G401.6 (cell line): Measurements from ENCODE around the gene ATL3.
"Not testable (repeated sequence)": the region's sequence is repeated elsewhere in the genome, so short reads cannot be mapped to it uniquely, and the experiment has no call there.

Experiments used
- FAIRE-seq: peaks from 2 replicates; lab custom pipeline; 2012; peaks lifted over from hg19 to GRCh38; lab: Jason Lieb, UNC

The ATL3 gene

DNA sequence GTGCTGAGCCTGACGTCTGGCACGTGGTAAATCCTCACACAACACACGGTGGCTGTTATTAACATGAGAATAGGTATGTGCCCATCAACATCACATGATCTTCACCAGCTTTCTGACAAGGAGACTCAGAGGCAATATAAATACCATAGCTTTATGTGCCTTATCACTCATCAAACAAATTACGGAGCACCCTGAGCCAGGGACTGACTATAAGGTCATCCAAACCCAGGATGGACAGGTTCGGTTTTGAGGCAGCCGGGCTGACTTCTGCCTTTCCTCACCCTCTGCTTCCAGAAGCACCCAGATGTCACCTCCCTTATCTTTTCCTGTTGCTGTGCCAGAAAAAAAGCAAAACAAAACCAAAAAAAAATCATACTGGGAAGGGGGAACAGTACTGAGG is 51.2 kb downstream of the ATL3 start:
- no peak for FAIRE-seq

DNA sequence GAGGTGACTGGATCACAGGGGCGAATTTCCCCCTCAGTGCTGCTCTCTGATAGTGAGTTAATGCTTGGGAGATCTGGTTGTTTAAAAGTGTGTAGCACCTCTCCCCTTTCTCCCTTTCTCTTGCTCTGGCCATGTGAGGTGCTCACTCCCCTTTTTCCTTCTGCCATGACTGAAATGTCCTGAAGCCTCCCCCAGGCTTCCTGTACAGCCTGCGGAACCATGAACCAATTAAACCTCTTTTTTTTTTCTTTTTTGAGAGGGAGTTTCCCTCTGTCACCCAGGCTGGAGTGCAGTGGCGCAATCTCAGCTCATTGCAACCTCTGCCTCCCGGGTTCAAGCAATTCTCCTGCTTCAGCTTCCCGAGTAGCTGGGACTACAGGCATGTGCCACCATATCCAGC is 53.5 kb downstream of the ATL3 start:
- FAIRE-seq: not testable (repeated sequence)

DNA sequence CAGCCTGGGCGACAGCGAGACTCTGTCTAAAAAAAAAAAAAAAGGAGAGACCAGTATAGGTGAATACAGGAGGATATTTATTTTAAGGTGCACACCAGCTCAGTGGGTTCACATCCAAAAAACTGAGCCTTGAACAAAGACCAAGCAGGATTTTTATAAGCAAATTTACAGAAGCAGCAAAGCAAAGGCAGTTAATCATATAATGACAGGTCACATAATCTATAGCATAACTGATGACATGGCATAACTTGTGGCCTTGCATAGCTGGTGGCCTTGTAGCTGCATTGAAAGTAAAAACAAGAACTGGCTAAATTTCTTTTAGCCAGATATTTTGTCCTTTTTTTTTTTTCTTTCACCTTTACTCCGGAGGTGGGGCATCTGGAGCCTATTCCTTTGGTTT is 54.2 kb downstream of the ATL3 start:
- FAIRE-seq: no peak

DNA sequence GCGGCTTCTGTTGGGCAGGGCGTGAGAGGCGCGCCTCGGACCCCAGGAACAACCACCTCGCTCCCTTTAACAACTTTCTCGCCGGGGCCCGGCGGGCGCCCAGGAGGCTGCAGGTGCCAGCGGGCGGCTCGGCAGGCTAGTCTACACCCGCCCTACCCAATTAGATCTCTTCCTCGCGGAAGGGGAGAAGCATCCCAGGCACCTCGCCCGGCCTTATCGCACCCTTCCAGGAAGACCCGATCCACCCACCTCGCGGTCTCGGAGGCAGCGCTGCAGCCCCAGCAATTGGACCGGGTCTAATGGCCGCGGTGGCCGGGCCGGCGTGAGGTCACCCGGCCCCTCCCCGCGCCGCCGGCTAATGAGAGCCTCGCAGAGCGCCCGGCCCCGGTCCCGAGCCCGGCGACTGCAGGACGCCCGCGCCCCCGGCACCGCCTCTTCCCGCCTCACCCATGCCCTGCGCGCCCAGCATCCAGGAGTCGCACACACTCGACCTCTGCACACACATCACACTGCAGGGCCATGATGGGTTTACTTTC is 57.0 kb downstream of the ATL3 start, which contains the start of gene PLAAT3:
TSS of gene PLAAT3 (minus strand) at position 298 of the 536 bp plus-strand sequence. CDS start 419 bp downstream, outside the sequence.
- no peak for FAIRE-seq

DNA sequence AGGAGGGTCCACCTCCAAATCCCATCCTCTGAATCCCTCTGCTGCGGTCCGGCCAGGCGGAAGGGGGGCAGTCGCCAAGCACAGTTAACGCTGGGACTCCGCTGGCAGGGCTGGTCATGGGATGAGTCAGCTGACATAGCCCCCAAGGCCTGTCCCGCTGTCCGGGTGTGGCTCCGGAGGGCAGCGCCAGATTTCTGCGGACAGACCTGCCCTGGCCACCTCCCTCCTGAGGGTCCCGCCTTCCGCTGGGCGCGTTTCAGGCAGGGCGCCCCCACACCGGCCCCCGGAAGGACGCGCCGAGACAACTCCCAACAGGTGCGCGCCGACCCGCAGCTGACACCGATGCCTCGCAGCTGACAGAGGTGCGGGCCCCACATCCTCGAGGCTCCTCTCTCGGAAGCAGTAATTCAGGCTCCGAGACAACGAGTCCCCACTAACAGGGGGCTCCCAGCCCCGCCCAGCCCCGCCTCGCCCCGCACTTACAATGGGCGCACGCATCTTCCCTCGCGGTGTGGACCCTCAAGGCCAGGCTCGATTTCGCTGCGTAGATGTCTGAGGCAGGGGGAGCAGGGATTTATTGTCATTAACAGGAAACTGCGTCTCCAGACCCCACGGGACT is 57.5 kb downstream of the ATL3 start:
- FAIRE-seq: no peak

DNA sequence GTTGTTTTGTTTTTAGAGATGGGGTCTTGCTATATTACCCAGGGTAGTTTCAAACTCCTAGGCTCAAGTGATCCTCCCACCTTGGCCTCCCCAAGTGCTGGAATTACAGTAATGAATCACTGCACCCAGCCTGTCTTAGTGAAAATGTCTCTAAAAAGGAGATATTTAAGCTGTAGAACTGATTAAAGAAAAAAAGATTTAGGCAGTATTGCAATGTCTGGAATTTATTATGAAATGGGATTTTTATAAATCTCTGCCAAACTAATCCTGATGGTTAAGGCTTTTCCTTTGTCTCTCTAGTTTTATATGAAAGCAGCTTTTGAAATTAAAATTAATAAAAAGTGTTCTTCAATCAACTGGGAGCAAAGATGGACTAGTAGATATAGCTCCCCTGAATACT is 59.0 kb downstream of the ATL3 start:
- no peak for FAIRE-seq

DNA sequence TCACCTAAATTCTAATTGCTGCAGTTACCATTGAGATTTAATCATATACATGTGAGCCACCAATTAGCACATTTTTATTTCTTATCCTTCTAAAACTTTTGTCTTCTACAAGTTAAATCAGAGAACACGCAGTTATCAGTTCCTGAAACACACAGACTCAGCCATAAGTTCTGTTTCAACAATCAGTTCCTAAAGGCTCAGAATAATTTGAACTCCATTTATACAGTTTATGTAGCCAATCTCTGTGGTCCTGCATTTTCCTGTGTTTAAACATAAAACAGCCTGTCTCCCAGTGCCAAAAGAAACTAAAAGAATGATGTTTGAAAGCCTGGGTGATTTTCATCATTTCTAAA is 59.8 kb downstream of the ATL3 start:
- no peak for FAIRE-seq

DNA sequence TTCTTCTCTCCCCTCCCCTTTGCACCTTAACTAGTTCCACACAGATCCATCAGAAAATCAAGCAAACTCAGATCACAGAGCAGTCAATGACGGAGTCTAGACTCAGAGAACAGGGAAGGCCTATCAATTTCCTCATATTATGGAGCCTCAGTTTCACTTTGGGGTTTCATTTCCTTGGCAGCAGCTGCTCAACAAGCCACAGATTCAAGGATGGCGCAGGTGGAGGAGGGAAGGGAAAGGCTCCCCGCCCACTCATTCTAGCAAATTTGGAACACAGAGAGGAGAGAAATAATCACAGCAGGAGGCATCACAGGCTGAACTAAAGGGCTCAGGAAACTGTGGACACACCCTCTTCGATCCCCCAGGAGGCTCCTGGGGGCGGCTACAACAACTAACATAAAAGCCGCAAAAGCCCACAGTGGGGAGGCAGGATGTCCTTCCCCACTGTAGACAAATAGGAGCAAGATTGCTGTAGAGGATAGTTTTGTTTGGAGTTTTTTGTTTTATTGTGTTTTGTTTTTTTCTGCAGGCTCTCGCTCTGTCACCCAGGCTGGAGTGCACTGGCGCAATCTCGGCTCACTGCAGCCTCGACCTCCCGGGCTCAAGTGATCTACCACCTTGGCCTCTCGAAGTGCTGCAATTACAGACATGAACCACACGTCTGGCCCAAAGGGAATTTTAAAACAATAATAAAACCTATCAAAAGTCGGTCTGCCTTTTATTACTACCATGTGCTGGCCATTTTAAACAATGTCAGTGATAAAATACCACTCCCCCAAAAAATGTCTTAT is 60.4 kb downstream of the ATL3 start:
- no peak for FAIRE-seq

DNA sequence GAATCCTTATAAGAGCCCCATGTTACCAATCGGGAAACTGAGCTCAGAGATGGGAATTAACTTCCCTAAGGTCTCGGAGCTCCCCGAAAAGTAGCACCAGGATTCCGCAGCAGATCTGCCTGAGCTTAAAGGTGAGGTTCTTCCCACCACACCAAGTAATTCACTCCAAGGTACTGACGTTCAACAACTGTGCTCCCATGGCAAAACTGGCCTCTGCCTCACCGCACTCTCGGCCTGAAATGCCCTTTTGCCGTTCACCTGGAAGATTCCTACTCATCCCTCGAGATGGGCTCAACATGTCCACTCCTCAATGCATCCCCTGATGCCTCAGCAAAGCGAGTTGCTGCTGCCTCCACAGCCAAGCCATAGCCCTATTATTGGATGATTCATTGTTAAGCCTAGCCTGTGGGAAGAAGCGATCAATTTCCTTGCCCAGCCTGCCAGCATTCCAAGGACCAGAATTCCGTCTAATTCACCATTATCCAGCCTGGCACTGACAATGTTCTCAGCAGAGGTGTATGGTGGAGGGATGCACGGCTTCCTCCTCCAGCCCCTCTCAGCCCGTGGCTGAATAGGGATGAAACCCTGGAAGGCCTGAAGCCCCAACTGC is 61.1 kb downstream of the ATL3 start:
- no peak for FAIRE-seq

DNA sequence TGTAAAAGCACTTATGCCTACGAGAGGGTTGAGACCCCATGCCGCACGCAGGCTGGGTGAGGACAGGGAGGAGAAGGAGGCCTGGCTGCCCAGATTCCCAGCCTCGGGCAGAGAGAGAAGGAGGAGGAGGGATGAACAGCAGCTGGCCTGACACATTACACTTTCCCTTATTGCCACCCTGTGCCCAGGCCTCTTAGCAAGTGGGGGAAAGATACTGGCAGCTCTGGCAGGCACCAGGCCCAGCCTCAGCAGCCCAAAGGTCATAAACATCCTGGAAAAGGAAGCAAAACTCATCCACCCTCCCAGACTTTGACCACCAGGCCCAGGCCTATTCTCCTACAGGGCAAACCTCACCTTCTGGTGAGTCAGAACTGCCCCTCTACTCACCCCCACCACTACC is 61.6 kb downstream of the ATL3 start:
- no peak for FAIRE-seq

DNA sequence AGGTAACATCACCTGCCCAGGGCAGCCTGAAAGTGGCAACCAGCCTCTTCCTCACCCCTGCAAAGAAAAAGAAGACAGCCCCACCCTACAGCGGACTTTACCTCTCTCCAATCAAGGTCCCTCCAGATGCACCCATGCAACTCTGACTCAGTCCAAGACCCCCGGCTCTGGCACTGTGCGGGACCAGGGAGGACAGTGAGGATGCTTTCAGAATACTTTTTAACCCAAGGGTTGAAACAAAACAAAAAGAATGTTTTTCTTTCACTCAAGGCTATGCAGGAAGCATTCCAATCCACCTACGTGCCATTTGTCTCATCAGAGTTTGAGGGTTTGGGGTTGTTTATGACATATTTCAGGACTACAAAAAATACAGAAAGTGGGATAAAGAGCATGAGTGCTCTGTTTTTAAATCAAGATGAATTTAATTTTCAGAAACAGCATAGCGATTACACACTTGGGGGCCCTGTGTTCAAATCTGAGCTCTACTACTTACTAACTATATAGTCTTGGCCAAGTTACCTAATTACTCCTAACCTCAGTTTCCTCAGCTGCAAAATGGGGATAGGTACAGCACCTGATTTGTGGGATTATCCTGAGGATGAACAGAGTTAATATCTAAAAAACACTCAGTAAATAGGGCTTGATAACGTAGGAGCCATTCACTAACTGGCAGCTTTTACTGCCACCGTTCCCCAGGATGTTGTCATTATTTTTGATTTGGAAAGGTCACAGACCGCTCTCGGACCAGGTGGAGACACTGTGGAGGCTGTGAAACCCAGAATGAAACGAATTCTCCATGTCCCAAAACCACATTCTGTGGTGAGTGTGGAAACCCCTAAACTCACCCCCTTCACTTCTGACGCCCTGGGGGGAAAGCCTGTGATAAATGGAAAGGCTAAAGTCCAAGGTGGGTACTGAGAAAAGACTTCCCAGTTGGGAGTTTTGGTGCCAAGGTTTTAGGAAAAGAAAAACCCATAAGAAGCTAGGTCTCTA is 62.5 kb downstream of the ATL3 start:
- FAIRE-seq: no peak

DNA sequence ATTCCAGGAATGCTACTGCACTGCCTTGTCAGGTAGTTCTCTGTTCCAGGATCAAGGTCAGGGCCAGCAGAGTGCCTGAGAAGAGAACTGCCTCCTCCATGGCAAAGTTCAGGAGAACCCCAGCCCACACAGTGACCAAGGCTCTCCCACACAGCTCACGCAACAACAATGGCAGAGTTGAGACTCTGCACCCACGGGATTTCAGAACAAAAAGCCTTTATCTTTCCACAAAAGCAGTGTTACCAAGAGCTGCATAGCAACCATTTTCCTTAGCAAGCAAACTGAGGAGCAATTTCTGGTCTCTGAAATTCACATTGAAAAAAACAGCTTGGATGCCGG is 68.0 kb downstream of the ATL3 start:
- no peak for FAIRE-seq

DNA sequence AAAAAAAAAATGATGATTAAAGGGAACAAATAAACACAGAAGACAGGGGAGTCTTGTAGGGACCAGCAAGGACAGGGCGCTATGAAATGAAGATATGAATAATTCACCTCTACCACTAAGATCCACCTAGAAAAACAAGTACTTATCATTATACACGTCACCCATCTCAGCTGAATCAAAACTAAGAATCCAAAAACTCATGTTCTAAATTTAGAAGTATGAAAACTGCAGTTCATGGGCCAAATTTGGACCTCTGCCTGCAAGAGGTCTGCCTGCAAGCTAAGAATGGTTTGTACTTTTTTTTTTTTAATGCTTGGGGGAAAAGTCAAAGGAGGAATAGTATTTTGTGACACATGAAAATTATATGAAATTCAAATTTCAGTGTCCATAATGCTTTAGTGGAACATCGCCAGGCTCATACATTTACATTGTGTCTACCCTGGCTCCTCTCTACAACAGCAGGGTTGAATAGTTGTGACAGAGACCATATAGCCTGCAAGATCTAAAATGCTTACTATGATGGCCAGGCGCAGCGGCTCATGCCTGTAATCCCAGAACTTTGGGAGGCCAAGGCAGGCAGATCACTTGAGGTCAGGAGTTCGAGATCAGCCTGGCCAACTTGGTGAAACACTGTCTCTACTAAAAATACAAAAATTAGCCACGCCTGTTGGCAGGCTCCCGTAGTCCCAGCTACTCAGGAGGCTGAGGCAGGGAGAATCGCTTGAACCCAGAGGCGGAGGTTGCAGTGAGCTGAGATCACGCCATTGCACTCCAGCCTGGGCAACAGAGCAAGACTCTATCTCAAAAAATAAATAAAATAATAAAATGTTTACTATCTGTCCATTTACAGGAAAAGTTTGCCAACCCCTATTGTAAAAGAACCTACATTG is 68.6 kb downstream of the ATL3 start:
- FAIRE-seq: not testable (repeated sequence)

DNA sequence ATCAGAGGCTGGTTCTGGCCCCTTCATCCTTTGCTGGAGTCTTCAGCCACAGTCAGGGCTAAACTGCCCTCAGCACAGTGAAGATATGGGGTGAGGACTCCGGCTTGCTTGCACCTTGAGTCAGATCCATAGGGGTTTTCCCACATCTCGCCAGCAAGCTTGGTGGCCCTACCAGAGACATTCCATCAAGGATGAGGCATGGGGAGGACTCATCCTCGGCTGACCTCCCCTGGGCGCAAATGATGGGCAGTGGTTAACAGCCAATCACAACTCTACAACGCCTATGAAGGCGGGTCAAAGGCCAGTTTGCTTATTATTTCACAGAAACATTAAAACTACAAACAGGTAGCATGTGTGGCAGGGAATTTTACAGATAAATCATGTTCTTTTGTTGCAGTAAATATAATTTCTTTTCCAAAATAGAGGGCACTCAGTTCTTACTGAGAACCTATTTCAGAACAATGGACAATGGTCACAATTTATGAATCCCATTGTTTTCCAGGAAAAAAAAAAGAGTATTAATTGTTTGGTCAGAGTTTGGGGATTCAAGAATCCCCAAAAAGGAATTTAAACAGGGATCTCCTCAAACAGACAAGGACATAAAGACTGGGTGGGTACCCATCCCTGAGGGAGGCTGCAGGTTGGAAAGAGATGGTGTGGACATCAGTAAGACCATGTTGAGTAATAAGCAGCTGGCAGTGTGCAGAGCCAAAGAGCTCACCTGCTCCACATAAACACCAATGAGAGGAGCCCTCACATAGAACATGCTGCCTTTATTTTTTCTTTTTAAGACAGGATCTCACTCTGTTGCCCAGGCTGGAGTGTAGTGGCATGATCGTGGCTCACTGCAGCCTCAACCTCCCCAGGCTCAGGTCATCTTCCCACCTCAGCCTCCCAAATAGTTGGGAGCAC is 71.7 kb downstream of the ATL3 start:
- FAIRE-seq: no peak

DNA sequence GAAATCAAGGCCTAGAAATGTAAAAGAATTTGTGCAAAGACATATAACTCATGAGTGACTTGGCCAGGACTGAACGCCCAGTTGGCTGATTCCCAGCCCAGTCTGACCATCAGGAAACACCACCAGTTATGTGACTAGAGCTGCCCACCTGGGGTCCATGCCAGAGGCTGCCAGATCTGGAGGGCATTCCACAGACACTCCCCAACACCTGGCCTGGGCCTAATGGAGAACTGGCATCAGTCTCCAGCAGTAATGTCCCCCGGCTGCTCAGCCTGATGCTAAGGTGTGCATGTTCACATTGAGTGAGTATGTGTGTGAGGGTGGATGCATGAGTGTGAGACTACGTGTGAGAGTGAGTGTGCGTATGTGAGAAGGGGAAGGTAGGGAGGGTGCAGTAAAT is 72.6 kb downstream of the ATL3 start:
- no peak for FAIRE-seq

DNA sequence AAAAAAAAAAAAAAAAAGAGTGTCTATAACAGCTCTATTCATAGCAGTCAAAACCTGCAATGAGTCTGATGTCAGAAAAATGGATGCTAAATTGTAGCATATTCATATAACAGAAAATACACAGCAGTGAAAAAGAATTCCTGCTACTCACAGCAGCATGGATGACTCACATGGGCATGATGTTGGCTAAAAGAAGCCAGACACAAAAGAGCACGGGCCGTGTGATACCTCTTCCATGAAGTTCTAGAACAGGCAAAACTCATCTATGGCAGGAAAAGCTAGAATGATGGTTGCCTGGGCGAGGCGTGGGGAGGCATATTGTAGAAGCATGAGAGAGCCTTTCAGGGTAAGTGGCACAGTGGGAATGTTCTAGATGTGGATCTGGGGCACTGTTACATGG is 75.9 kb downstream of the ATL3 start:
- no peak for FAIRE-seq

DNA sequence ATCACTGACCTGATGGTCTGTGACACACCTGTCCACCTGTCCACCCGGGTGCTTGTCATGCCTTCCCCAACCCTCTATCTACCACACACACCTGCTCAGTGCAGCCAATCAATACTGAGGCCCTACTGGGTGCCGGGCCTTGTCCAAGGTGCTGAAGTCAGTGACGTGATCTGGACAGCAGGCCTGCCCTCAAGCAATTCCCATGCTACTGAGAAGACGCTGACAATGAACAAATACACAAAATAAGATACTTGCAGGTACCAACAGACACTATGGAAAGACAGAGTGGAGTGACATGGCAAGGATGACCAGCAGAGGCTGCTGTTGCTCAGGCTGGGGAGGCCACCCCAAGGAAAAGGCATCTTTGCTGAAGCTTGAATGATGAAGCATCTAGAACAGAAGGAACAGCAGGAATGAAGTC is 78.2 kb downstream of the ATL3 start:
- FAIRE-seq: no peak

DNA sequence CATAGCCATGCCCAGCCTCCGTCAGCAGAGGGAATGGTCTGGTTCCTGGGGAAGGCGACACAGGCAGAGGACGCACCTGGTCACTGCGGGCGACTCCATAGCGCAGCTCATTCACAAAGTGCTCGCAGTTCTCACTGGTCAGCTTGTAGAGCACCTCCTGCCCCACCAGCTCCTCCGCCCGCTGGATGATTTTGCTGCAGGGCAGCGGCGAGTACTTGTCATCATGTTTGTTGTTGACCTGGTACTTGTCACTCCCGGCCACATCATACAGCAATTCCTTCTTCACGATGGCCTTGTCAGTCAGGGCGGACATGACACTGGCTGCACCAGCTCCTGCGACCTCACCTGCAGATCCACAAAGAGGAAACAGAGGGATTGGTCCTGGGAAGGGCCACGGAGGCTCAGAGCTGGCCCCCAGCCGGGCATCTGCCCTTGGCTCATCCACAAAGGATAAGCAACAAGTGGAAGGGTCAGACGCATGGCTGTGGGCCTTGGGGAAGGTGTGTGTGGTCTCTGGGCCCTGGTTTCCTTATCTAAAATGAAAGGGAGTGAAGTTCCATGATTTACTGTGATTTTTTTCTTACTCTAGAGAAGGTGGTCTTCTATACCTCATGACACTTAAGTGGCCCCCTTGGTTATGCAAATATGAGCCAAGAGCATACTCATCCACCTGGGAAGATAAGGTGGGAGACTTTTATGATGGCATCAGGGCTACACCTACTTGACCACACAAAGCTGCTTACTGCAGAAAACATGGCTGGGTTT is 81.0 kb downstream of the ATL3 start:
- FAIRE-seq: no peak

DNA sequence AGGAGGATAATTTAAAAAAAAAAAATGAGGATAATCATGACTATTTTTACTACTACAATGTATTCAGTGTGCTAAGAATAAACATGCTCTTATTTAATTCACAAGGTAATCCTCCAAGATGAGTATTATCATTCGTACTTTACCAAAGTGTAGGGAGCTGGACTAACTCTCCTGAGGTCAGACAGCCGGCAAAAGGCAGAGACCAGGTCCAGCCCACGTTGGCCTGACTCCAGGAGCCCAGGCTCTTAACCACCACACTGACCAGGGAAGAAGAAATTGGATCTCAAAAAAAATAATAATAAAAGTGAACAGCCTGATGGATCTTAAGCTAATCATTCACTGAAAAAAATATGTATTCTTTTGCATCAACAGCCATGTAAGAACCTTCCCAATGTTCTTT is 82.2 kb downstream of the ATL3 start:
- no peak for FAIRE-seq
